ENCODE measurements around the gene MOBP.

Gene MOBP

GRCh38 chr3:39548282-39548681, 80.8 kb downstream of the MOBP start:
- DNase-seq = no peak

- DNase-seq = no peak
Measured at GRCh38 chr3:39550354-39551051, 83.0 kb downstream of the MOBP start.

Data from inflammatory macrophage treated with lipopolysaccharide for 4 hours (primary cell).